ACHN (cell line): Measurements from ENCODE around the gene RAB11FIP3.
"Not testable (repeated sequence)": the region's sequence is repeated elsewhere in the genome, so short reads cannot be mapped to it uniquely, and the experiment has no call there.

Experiments used
- DNase-seq: peaks from one replicate; pipeline ENCODE4 v3.0.0-alpha.2; 2015
- in situ Hi-C: cut with HindIII; loops from 2 replicates; pipeline ENCODE4 v1.10.0; 2017; ENCODE audit warnings: low sequenced_read_pairs, low pct_ligation_motif_present, low pct_unique_long_range_greater_than_20kb

RAB11FIP3 gene

GRCh38 chr16:387761-388666 is 37.4 kb upstream of the RAB11FIP3 start:
- in situ Hi-C loops, DNase-seq: not testable (repeated sequence)

GRCh38 chr16:389352-389751 is 36.1 kb upstream of the RAB11FIP3 start:
- in situ Hi-C loops: no loop called here
- no peak for DNase-seq

- peak; percentile 66 for DNase-seq
- in situ Hi-C loops: no loop called here
These were observed 33.5 kb upstream of the RAB11FIP3 start for GRCh38 chr16:391885-392335.

GRCh38 chr16:392450-393030 is 32.9 kb upstream of the RAB11FIP3 start:
- DNase-seq: no peak
- in situ Hi-C loops: no loop called here

GRCh38 chr16:396199-396598 is 29.2 kb upstream of the RAB11FIP3 start:
- DNase-seq: no peak
- in situ Hi-C loops: no loop called here

- in situ Hi-C loops: no loop called here
- peak; percentile 50 for DNase-seq
These were observed 28.8 kb upstream of the RAB11FIP3 start for GRCh38 chr16:396605-397004.

- in situ Hi-C loops: no loop called here
- DNase-seq: peak; percentile 41
These were observed 28.3 kb upstream of the RAB11FIP3 start, which contains the start of gene NME4 for GRCh38 chr16:397135-397661. TSS of gene NME4 (plus strand) at chr16:397199. CDS start at chr16:397223, 24 bp downstream.

GRCh38 chr16:397736-398332 is 27.6 kb upstream of the RAB11FIP3 start:
- DNase-seq: peak; percentile 67
- in situ Hi-C loops: no loop called here

- in situ Hi-C loops: no loop called here
- no peak for DNase-seq
These were observed 26.7 kb upstream of the RAB11FIP3 start for GRCh38 chr16:398561-399339.

GRCh38 chr16:399340-400019 is 26.0 kb upstream of the RAB11FIP3 start:
- DNase-seq: no peak
- in situ Hi-C loops: no loop called here

GRCh38 chr16:400061-400591 is 25.3 kb upstream of the RAB11FIP3 start:
- in situ Hi-C loops: no loop called here
- no peak for DNase-seq

GRCh38 chr16:401468-402348 is 23.7 kb upstream of the RAB11FIP3 start, which contains the start of gene DECR2:
TSS of gene DECR2 (plus strand) at chr16:401885. CDS start at chr16:401964, 79 bp downstream.
- in situ Hi-C loops: no loop called here
- peak; percentile 90 for DNase-seq

GRCh38 chr16:404971-405486 is 20.4 kb upstream of the RAB11FIP3 start:
- in situ Hi-C loops: no loop called here
- no peak for DNase-seq

GRCh38 chr16:405548-406506 is 19.6 kb upstream of the RAB11FIP3 start:
- no peak for DNase-seq

GRCh38 chr16:407253-407652 is 18.2 kb upstream of the RAB11FIP3 start:
- in situ Hi-C loops: no loop called here
- no peak for DNase-seq

More at GRCh38 chr16:405548-406506, 19.6 kb upstream of the RAB11FIP3 start:
- in situ Hi-C loops: no loop called here
